KBM-7 (cell line): Measurements from ENCODE around the gene CLDN10.
"Not testable (repeated sequence)": the region's sequence is repeated elsewhere in the genome, so short reads cannot be mapped to it uniquely, and the experiment has no call there.

ENCODE experiments used
- DNase-seq: peaks from one replicate; pipeline ENCODE4 v3.0.0-alpha.2; 2015
- in situ Hi-C: fragments of 300-500 bp; cut with MboI; formaldehyde crosslinking; loops from 2 replicates; pipeline ENCODE4 v1.14.3; 2020; ENCODE audit warnings: low sequenced_read_pairs, low pct_unique_long_range_greater_than_20kb, mixed read lengths

CLDN10 gene

GRCh38 chr13:95536632-95537241 lies 15.8 kb upstream of the CLDN10 start:
- DNase-seq: peak; percentile 47
- in situ Hi-C loops: no loop called here

- in situ Hi-C loops: no loop called here
- DNase-seq: no peak
These were observed 11.6 kb upstream of the CLDN10 start for GRCh38 chr13:95540888-95541287.

- in situ Hi-C loops: no loop called here
- peak; percentile 48 for DNase-seq
These were observed 11.2 kb upstream of the CLDN10 start for GRCh38 chr13:95541308-95541707.

GRCh38 chr13:95541911-95542474 lies 10.5 kb upstream of the CLDN10 start:
- in situ Hi-C loops: no loop called here
- no peak for DNase-seq

GRCh38 chr13:95544293-95544692 lies 8.2 kb upstream of the CLDN10 start:
- DNase-seq: no peak
- in situ Hi-C loops: no loop called here

GRCh38 chr13:95546919-95547318 lies 5.6 kb upstream of the CLDN10 start:
- in situ Hi-C loops: no loop called here
- DNase-seq: no peak

- in situ Hi-C loops: no loop called here
- DNase-seq: no peak
These were observed 4.9 kb upstream of the CLDN10 start for GRCh38 chr13:95547531-95548167.

- in situ Hi-C loops: no loop called here
- DNase-seq: no peak
These were observed 347 bp upstream of the CLDN10 start for GRCh38 chr13:95552208-95552538.

- in situ Hi-C loops: no loop called here
- no peak for DNase-seq
These were observed 1.3 kb downstream of the CLDN10 start for GRCh38 chr13:95553581-95554385.

GRCh38 chr13:95557013-95557412 lies 4.5 kb downstream of the CLDN10 start:
- DNase-seq: no peak

GRCh38 chr13:95559100-95559499 lies 6.6 kb downstream of the CLDN10 start:
- no peak for DNase-seq
- in situ Hi-C loops: no loop called here

More at GRCh38 chr13:95557013-95557412, 4.5 kb downstream of the CLDN10 start:
- in situ Hi-C loops: no loop called here

- in situ Hi-C loops: no loop called here
- DNase-seq: no peak
These were observed 7.9 kb downstream of the CLDN10 start for GRCh38 chr13:95560387-95560786.

GRCh38 chr13:95564091-95564490 lies 11.6 kb downstream of the CLDN10 start:
- DNase-seq: no peak
- in situ Hi-C loops: no loop called here

GRCh38 chr13:95564733-95565291 lies 12.3 kb downstream of the CLDN10 start:
- in situ Hi-C loops: no loop called here
- peak; percentile 62 for DNase-seq

- in situ Hi-C loops, DNase-seq: not testable (repeated sequence)
These were observed 13.2 kb downstream of the CLDN10 start for GRCh38 chr13:95565758-95566157.

GRCh38 chr13:95568131-95568530 lies 15.6 kb downstream of the CLDN10 start:
- in situ Hi-C loops: no loop called here
- no peak for DNase-seq

GRCh38 chr13:95570016-95570415 lies 17.5 kb downstream of the CLDN10 start:
- DNase-seq: no peak
- in situ Hi-C loops: no loop called here

GRCh38 chr13:95571941-95572340 lies 19.4 kb downstream of the CLDN10 start:
- DNase-seq: no peak
- in situ Hi-C loops: no loop called here

GRCh38 chr13:95573221-95573620 lies 20.7 kb downstream of the CLDN10 start:
- in situ Hi-C loops: no loop called here
- no peak for DNase-seq

- in situ Hi-C loops: no loop called here
- no peak for DNase-seq
These were observed 26.8 kb downstream of the CLDN10 start for GRCh38 chr13:95579303-95579702.
